ENCODE data around the gene ZNF236. TPM values are rescaled to one million over a fixed set of nuclear protein-coding genes. Genes with fewer than 3 reads are reported as not detected.
"Not testable (repeated sequence)": the region's sequence is repeated elsewhere in the genome, so short reads cannot be mapped to it uniquely, and the experiment has no call there.

The ZNF236 gene
- total RNA-seq, 2 donors from 2014 or later: 19.3 to 20.1 TPM

DNA sequence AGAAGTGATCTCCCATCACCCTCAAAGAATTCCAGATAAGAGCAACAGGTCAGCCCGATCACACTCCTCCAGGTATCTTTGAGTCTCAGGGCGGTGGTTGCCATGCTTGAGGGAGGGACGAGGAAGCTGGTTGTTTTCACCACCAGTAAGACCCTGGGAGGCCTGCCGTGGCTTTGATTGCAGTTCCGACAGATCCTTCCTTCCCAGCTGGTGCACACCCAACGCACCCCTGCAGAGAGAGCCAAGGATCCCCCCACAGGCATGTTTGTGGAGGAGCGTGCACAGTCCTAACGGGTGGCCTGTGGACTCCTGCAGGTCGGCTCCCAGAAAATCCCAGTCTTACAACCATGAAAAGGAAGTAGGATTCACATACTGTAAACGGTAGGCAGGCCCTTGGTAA is 13.8 kb upstream of the ZNF236 start:
- Mint-ChIP-seq H3K27me3 (no peaks in the 10 kb centered on the region), H3K4me1 (peaks cover 4% of the 10 kb centered on the region), H3K27ac (no peak overlapping the region), H3K4me3 (no peak overlapping the region), H3K9me3 (no peaks in the 10 kb centered on the region), H3K36me3 (ENCODE audit: low read depth) (peaks cover 6% of the 10 kb centered on the region)
- ATAC-seq (replicated peaks): no peak

DNA sequence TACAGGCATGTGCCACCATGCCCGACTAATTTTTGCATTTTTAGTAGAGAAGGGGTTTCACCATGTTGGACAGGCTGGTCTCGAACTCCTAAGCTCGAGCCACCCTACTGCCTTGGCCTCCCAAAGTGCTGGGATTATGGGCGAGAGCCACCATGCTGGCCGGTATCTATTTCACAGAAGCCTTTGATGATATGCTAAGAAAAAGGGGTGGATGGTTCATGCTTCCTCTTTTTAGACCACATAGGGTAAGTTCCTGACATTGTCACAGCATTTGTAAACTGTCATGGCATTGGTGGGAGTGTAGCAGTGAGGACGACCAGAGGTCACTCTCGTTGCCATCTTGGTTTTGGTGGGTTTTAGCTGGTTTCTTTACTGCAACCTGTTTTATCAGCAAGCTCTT is 10.8 kb upstream of the ZNF236 start:
- H3K4me1 Mint-ChIP-seq; H3K27me3 Mint-ChIP-seq; ATAC-seq (replicated peaks); H3K27ac Mint-ChIP-seq; H3K9me3 Mint-ChIP-seq; H3K4me3 Mint-ChIP-seq: not testable (repeated sequence)
- peaks cover 22% of the 10 kb centered on the region for H3K36me3 Mint-ChIP-seq (ENCODE audit: low read depth)

DNA sequence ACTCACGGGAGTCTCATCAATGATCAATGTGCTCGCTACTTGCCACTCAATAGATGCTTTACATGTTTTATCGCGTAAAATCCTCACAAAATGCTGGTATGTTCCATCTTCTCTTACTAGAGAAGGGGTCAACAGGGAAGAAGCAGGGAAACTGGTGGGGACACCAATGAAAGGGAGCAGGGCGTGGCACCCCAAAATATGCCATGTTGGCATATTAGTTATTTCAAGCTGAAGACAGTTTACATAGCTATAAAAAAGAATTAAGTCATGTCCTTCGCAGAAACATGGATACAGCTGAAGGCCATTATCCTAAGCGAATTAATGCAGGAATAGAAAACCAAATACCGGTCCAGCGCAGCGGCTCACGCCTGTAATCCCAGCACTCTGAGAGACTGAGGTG is 8.1 kb upstream of the ZNF236 start:
- H3K4me3 Mint-ChIP-seq: no peak overlapping the region
- no peaks in the 10 kb centered on the region for H3K9me3 Mint-ChIP-seq
- H3K27ac Mint-ChIP-seq: no peak overlapping the region
- H3K27me3 Mint-ChIP-seq: no peaks in the 10 kb centered on the region
- no peak for ATAC-seq (replicated peaks)
- H3K4me1 Mint-ChIP-seq: no peaks in the 10 kb centered on the region
- peaks cover 28% of the 10 kb centered on the region for H3K36me3 Mint-ChIP-seq (ENCODE audit: low read depth)

DNA sequence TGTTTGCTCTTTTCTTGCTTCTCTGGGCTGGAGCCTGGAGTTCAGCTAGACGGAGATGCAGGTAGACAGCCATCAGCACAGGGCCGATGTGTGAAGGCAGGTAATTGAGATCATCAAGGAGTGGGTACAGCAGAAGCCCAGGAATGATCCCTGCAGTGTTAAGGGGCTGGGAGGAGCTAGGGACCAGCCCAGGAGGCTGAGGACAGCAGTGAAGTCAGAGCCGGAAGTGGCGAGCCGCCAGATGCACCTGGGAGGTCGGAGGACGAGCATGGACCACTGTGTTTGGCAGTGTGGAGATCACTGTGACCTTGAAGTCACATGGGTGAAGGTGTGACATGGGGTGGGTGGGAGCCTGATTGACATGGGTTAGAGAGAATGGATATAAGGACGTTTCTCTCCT is 6.2 kb upstream of the ZNF236 start:
- Mint-ChIP-seq H3K9me3 (no peaks in the 10 kb centered on the region), H3K27me3 (no peaks in the 10 kb centered on the region), H3K4me1 (peaks cover 11% of the 10 kb centered on the region), H3K4me3 (no peak overlapping the region), H3K36me3 (ENCODE audit: low read depth) (peaks cover 28% of the 10 kb centered on the region), H3K27ac (no peak overlapping the region)
- ATAC-seq (replicated peaks): no peak

DNA sequence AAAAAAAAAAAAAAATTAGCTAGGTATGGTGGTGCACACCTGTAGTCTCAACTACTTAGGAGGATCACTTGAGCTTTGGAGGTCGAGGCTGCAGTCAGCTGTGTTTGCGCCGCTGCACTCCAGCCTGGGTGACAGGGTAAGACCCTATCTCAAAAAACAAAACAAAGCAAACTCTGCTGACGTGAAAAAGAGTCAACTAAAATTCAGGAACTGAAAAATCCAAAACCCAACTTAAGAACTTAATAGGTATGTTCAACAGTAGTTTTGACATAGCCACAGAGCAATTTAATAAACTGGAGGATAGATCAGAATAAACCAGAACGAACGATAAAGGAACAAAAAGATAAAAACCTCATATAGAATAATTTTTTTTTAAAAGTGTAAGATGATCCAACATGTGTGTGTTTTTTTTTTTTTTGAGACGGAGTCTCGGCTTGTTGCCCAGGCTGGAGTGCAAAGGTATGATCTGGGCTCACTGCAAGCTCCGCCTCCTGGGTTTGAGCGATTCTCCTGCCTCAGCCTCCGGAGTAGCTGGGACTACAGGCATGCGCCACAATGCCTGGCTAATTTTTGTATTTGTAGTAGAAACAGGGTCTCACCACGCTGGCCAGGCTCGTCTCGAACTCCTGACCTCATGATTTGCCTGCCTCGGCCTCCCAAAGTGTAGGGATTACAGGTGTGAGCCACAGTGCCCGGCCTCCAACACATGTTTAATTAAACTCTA is 4.3 kb upstream of the ZNF236 start:
- no peak overlapping the region for H3K27ac Mint-ChIP-seq

DNA sequence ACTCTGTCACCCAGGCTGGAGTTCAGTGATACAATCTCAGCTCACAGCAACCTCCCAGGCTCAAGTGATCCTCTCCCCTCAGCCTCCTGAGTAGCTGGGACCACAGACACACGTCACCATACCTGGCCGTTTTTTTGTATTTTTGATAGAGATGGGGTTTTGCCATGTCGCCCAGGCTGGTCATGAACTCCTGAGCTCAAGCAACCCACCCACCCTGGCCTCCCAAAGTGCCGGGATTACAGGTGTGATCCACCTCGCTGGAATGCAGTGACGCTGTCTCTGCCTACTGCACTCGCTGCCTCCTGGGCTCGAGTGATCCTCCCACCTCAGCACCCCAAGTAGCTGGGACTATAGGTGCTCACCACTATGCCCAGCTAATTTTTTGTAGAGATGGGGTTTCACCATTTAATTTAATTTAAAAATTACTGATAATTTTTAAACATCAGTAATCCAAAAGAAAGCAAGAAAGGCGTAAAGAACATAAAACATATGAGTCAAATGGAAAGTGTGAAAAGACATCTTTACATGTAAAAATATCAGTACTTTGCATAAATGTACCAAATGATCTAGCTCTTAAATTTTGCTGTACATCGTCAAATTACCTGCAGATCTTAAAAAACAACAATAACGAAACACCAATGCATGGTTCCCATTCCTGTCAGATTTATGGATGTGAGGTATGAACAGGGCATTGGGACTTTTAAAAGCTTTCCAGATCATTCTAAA is 2.8 kb upstream of the ZNF236 start:
- Mint-ChIP-seq H3K36me3 (ENCODE audit: low read depth) (peaks cover 28% of the 10 kb centered on the region), H3K27ac (no peak overlapping the region), H3K4me1 (peaks cover 19% of the 10 kb centered on the region), H3K9me3 (no peaks in the 10 kb centered on the region), H3K27me3 (no peaks in the 10 kb centered on the region), H3K4me3 (peak overlapping the region; percentile 88)
- ATAC-seq (replicated peaks): no peak

More for the DNA sequence above, 4.3 kb upstream of the ZNF236 start:
- Mint-ChIP-seq H3K36me3 (ENCODE audit: low read depth) (peaks cover 28% of the 10 kb centered on the region), H3K4me1 (peaks cover 12% of the 10 kb centered on the region), H3K9me3 (no peaks in the 10 kb centered on the region), H3K27me3 (no peaks in the 10 kb centered on the region), H3K4me3 (no peak overlapping the region)
- ATAC-seq (replicated peaks): no peak

DNA sequence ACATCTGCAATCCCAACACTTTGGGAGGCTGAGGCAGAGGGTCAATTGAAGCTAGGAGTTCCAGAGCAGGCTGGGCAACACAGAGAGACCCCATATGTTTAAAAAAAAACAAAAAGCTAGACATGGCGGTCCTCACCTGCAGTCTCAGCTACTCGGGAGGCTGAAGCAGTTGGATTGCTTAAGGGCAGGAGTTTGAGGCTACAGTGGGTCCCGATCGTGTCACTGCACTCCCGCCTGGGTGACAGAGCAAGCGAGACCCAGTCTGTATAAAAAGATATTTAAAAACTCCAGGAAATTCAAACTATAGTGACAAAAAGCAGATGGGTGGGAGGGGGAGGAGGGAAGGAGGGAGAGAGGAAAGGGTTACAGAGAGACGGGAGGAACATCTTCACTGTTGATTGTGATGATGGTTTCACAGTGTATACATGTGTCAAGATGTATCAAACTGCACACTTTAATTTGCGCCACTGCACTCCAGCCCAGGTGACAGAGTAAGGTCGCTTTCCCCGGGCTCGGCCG is 942 bp upstream of the ZNF236 start:
- Mint-ChIP-seq H3K27ac (peak overlapping the region; percentile 91), H3K27me3 (no peaks in the 10 kb centered on the region), H3K9me3 (no peaks in the 10 kb centered on the region), H3K4me3 (peak overlapping the region; percentile 88), H3K36me3 (ENCODE audit: low read depth) (peaks cover 13% of the 10 kb centered on the region), H3K4me1 (peaks cover 25% of the 10 kb centered on the region)
- ATAC-seq (replicated peaks): peak; percentile 37

DNA sequence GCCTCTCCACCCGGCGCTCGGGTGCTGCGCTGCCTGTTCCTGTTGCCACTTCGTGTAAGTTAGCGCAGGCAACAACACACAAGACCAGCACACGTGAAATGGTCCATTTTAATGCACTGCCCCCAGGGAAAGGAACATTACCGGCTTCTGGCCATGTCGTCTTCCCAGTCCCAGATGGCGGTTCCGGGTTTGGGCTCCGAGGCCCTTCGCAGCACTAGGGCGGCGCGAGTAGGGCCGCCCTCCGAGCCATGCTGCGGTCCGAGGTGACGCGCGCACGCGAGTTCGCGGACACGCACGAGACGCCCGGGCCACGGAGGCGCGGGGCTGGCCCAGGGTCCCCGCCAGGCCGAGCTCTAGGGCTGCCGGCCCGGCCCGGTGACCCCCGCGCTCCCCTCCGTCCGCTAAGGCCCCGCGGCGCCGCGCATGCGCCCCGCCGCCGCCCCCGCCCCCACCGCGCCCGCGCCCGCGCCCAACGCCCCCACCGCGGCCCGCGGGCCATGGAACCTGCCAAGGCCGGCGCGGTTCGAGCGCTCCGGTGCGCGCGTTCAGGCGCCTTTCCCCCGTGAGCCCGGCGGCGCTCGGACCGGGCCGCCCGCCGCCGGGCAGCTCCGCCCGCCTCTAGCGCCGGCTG is 367 bp upstream of the ZNF236 start:
- H3K4me3 Mint-ChIP-seq: peak overlapping the region; percentile 88
- no peaks in the 10 kb centered on the region for H3K9me3 Mint-ChIP-seq
- H3K27me3 Mint-ChIP-seq: no peaks in the 10 kb centered on the region
- peaks cover 10% of the 10 kb centered on the region for H3K36me3 Mint-ChIP-seq (ENCODE audit: low read depth)
- H3K4me1 Mint-ChIP-seq: peaks cover 25% of the 10 kb centered on the region
- peak; percentile 71 for ATAC-seq (replicated peaks)
- H3K27ac Mint-ChIP-seq: peak overlapping the region; percentile 91

DNA sequence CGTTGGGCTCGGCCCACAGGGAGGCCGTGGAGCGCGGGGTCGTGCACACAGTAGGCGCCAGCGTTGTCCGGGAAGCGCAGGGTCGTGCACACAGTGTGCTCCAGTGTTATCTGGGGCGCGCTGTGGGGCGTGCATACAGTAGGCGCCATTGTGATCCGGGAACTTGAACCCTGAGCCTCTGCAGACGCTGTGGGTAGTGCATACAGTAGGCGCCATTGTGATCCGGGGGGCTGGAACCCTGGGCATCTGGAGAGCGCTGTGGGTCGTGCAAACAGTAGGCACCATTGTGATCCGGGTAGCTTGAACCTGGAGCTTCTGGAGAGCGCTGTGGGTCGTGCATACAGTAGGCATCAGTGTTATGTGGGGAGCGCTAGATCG is 793 bp downstream of the ZNF236 start:
- no peaks in the 10 kb centered on the region for H3K27me3 Mint-ChIP-seq
- H3K36me3 Mint-ChIP-seq (ENCODE audit: low read depth): peaks cover 4% of the 10 kb centered on the region
- H3K9me3 Mint-ChIP-seq: no peaks in the 10 kb centered on the region
- H3K4me1 Mint-ChIP-seq: peaks cover 33% of the 10 kb centered on the region
- peak overlapping the region; percentile 88 for H3K27ac Mint-ChIP-seq
- ATAC-seq (replicated peaks): no peak
- H3K4me3 Mint-ChIP-seq: peak overlapping the region; percentile 90

DNA sequence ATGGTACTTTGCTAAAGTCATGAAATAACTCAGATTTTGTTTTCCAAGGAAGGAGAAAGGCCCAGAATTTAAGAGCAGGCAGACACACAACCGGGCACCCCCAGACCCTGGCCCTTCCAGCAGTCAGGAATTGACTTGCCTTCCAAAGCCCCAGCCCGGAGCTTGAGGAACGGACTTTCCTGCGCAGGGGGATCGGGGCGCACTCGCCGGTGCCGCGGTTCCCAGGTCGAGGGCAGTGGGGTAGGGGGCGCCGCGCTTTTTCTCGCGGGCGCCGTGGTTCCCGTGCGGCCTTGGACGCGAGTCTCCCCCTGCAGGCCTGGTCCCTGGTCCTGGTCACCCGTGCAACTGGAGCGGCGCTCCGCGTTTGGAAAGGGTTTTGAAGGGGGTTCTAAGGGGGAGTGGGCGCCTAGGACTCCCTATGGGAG is 1.2 kb downstream of the ZNF236 start:
- peaks cover 33% of the 10 kb centered on the region for H3K4me1 Mint-ChIP-seq
- H3K27me3 Mint-ChIP-seq: no peaks in the 10 kb centered on the region
- no peak for ATAC-seq (replicated peaks)
- peak overlapping the region; percentile 88 for H3K27ac Mint-ChIP-seq
- H3K4me3 Mint-ChIP-seq: peak overlapping the region; percentile 90
- H3K36me3 Mint-ChIP-seq (ENCODE audit: low read depth): no peaks in the 10 kb centered on the region
- no peaks in the 10 kb centered on the region for H3K9me3 Mint-ChIP-seq

DNA sequence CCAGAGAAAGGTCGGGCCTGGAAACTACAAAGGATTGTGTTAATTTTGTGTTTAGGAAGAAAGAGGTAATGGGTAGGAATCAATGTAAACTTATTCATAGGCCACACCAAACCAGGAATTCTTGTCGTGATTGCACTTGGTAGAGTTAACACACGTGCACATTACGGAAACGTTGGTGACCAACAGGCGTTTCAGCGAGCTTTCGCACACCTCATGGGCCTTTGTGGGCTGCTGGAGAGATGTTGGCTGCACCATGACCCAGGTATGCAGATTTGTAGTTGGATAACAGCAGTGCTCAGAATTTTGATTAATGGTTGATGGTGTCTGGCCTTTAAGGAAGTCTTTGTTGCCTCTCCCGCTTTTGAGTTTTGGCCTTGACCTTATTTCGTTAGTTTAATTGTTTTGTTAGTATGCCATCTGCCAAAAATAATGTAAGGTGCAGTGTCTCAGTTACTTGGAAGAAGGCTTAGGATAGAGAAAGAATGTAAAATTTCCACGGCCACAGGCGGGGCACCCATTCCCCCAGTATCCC is 1.9 kb downstream of the ZNF236 start:
- ATAC-seq (replicated peaks): no peak
- H3K9me3 Mint-ChIP-seq: no peaks in the 10 kb centered on the region
- no peaks in the 10 kb centered on the region for H3K27me3 Mint-ChIP-seq

DNA sequence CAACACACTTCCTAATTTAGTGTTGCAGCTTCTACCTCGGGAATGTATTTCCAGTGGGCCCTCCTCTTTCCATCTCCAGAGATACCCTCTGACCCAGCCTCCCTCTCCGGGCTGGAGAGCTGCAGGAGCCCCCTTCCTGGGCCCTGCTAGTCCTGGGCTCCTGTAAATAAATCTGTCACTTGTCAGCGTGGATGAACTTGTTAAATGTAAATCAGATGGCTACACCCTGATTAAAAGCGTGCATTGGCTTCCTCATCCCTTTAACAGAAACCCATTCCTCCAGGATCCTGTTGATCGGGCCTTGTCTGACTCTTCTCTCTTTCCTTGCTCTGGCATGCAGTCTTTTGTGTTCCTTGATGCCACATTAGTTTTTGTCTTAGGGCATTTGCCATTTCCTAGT is 2.4 kb downstream of the ZNF236 start:
- H3K4me3 Mint-ChIP-seq: peak overlapping the region; percentile 90
- H3K9me3 Mint-ChIP-seq: no peaks in the 10 kb centered on the region
- ATAC-seq (replicated peaks): no peak
- H3K36me3 Mint-ChIP-seq (ENCODE audit: low read depth): no peaks in the 10 kb centered on the region
- H3K4me1 Mint-ChIP-seq: peaks cover 30% of the 10 kb centered on the region
- H3K27ac Mint-ChIP-seq: peak overlapping the region; percentile 88
- no peaks in the 10 kb centered on the region for H3K27me3 Mint-ChIP-seq

More for the DNA sequence above, 1.9 kb downstream of the ZNF236 start:
- peak overlapping the region; percentile 88 for H3K27ac Mint-ChIP-seq
- peak overlapping the region; percentile 90 for H3K4me3 Mint-ChIP-seq
- peaks cover 33% of the 10 kb centered on the region for H3K4me1 Mint-ChIP-seq
- H3K36me3 Mint-ChIP-seq (ENCODE audit: low read depth): no peaks in the 10 kb centered on the region

DNA sequence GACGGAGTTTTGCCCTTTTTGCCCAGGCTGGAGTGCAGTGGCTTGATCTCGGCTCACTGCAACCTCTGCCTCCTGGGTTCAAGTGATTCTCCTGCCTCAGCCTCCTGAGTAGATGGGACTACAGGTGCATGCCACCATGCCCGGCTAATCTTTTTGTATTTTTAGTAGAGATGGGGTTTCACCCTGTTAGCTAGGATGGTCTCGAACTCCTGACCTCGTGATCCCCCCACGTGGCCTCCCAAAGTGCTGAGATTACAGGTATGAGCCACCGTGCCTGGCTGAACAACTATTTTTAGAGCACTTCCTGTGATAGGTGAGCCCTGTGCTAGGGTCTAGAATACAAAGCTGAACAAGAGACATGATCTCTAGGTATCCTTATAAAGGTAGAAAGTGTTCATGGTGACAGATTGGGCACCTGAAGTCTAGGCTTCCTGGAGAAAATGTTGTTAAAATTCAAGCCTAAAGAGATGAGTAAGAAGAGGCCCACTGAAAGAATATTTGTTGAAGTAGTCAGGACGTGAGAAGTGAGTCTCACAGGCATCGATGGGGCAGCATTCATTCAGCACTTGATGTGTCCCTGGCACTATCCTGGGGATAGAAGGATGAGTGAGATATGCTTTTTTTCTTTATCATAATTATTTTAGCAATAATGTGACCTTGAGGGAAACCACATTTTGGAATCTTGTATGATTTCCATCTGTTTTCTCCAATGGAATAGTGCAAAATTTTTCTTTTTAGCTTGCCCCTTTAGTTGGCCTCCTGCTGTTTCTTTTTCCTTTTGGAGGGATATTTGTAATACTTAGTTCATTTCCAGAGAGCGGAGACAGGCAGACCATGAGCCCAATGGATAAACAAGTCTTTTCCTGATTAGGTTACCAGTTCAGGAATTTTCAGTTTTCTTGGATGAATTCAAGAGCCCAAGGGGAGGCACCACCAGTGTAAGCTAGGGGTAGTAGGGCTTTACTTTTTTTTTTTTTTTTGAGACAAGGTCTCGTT is 5.1 kb downstream of the ZNF236 start:
- ATAC-seq (replicated peaks): no peak
- peak overlapping the region; percentile 14 for H3K27ac Mint-ChIP-seq
- peaks cover 21% of the 10 kb centered on the region for H3K4me1 Mint-ChIP-seq

More for the DNA sequence above, 5.1 kb downstream of the ZNF236 start:
- H3K36me3 Mint-ChIP-seq (ENCODE audit: low read depth): no peaks in the 10 kb centered on the region
- no peaks in the 10 kb centered on the region for H3K27me3 Mint-ChIP-seq
- no peak overlapping the region for H3K4me3 Mint-ChIP-seq
- H3K9me3 Mint-ChIP-seq: no peaks in the 10 kb centered on the region

All from activated T-helper 17 cell treated with anti-CD3 and anti-CD28 coated beads, Interleukin-2, amount 50 U/mL, for 72 hours (primary cell).